ENCODE measurements around the gene VASH2. TPM values are rescaled to one million over a fixed set of nuclear protein-coding genes. Genes with fewer than 3 reads are reported as not detected.

The VASH2 gene
- polyA plus RNA-seq, 1 donor from 2014 or later: 65.2 TPM

GRCh38 chr1:212975111-212975918 lies 25.0 kb downstream of the VASH2 start:
- no peaks in the 10 kb centered on the region for H3K79me2 ChIP-seq (replicated peaks; ENCODE audit: insufficient read depth, low read length)
- no peak overlapping the region for H3K9ac ChIP-seq (ENCODE audit: low read length)
- peaks cover 8% of the 10 kb centered on the region for H3K36me3 ChIP-seq (ENCODE audit: insufficient read depth, low read length)
- H3K27me3 ChIP-seq (ENCODE audit: insufficient read depth, low read depth, low read length): no peaks in the 10 kb centered on the region
- H3K4me2 ChIP-seq (ENCODE audit: low read length): no peak overlapping the region
- H3K27ac ChIP-seq (ENCODE audit: low read length): no peak overlapping the region
- H3K9me3 ChIP-seq (ENCODE audit: low read length): no peaks in the 10 kb centered on the region
- no peaks in the 10 kb centered on the region for H4K20me1 ChIP-seq (ENCODE audit: insufficient read depth)
- TF ChIP-seq SMC3 (conservative IDR thresholded peaks at IDR 0.05; ENCODE audit: poor library complexity): no peak
- no peak for TF ChIP-seq MXI1 (conservative IDR thresholded peaks at IDR 0.05; ENCODE audit: poor library complexity, severe bottlenecking)
- no peak for TF ChIP-seq EP300 (conservative IDR thresholded peaks at IDR 0.05; ENCODE audit: poor library complexity, severe bottlenecking)
- TF ChIP-seq, protein P1, sequence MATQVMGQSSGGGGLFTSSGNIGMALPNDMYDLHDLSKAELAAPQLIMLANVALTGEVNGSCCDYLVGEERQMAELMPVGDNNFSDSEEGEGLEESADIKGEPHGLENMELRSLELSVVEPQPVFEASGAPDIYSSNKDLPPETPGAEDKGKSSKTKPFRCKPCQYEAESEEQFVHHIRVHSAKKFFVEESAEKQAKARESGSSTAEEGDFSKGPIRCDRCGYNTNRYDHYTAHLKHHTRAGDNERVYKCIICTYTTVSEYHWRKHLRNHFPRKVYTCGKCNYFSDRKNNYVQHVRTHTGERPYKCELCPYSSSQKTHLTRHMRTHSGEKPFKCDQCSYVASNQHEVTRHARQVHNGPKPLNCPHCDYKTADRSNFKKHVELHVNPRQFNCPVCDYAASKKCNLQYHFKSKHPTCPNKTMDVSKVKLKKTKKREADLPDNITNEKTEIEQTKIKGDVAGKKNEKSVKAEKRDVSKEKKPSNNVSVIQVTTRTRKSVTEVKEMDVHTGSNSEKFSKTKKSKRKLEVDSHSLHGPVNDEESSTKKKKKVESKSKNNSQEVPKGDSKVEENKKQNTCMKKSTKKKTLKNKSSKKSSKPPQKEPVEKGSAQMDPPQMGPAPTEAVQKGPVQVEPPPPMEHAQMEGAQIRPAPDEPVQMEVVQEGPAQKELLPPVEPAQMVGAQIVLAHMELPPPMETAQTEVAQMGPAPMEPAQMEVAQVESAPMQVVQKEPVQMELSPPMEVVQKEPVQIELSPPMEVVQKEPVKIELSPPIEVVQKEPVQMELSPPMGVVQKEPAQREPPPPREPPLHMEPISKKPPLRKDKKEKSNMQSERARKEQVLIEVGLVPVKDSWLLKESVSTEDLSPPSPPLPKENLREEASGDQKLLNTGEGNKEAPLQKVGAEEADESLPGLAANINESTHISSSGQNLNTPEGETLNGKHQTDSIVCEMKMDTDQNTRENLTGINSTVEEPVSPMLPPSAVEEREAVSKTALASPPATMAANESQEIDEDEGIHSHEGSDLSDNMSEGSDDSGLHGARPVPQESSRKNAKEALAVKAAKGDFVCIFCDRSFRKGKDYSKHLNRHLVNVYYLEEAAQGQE (IDR thresholded peaks at IDR 0.05; ENCODE audit: borderline replicate concordance): no peak
- TF ChIP-seq EZH2 (IDR thresholded peaks at IDR 0.05; ENCODE audit: borderline replicate concordance, insufficient read depth, low read length, poor library complexity, severe bottlenecking): no peak
- no peak for TF ChIP-seq POLR2AphosphoS5 (IDR thresholded peaks at IDR 0.05)
- TF ChIP-seq, protein P2, sequence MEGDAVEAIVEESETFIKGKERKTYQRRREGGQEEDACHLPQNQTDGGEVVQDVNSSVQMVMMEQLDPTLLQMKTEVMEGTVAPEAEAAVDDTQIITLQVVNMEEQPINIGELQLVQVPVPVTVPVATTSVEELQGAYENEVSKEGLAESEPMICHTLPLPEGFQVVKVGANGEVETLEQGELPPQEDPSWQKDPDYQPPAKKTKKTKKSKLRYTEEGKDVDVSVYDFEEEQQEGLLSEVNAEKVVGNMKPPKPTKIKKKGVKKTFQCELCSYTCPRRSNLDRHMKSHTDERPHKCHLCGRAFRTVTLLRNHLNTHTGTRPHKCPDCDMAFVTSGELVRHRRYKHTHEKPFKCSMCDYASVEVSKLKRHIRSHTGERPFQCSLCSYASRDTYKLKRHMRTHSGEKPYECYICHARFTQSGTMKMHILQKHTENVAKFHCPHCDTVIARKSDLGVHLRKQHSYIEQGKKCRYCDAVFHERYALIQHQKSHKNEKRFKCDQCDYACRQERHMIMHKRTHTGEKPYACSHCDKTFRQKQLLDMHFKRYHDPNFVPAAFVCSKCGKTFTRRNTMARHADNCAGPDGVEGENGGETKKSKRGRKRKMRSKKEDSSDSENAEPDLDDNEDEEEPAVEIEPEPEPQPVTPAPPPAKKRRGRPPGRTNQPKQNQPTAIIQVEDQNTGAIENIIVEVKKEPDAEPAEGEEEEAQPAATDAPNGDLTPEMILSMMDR (IDR thresholded peaks at IDR 0.05; ENCODE audit: poor library complexity, severe bottlenecking): no peak
- TF ChIP-seq RAD21 (conservative IDR thresholded peaks at IDR 0.05): no peak
- TF ChIP-seq TAF1 (IDR thresholded peaks at IDR 0.05; ENCODE audit: low read depth): no peak
- H3K4me3 ChIP-seq (ENCODE audit: low read length): no peak overlapping the region
- H2AFZ ChIP-seq (ENCODE audit: low read depth, low read length): no peak overlapping the region
- no peaks in the 10 kb centered on the region for H3K9me2 ChIP-seq (ENCODE audit: insufficient read depth, low read length)
- H3F3A ChIP-seq (ENCODE audit: insufficient read depth, low read length, poor library complexity, severe bottlenecking): no peaks in the 10 kb centered on the region

- Histone ChIP-seq H3K79me2 (replicated peaks; ENCODE audit: insufficient read depth, low read length) (no peaks in the 10 kb centered on the region), H2AFZ (ENCODE audit: low read depth, low read length) (no peak overlapping the region), H4K20me1 (ENCODE audit: insufficient read depth) (no peaks in the 10 kb centered on the region), H3K4me2 (ENCODE audit: low read length) (no peak overlapping the region), H3K9ac (ENCODE audit: low read length) (no peak overlapping the region), H3F3A (ENCODE audit: insufficient read depth, low read length, poor library complexity, severe bottlenecking) (no peaks in the 10 kb centered on the region), H3K27me3 (ENCODE audit: insufficient read depth, low read depth, low read length) (no peaks in the 10 kb centered on the region), H3K27ac (ENCODE audit: low read length) (no peak overlapping the region), H3K9me3 (ENCODE audit: low read length) (no peaks in the 10 kb centered on the region), H3K36me3 (ENCODE audit: insufficient read depth, low read length) (peaks cover 12% of the 10 kb centered on the region), H3K4me3 (ENCODE audit: low read length) (no peak overlapping the region), H3K9me2 (ENCODE audit: insufficient read depth, low read length) (no peaks in the 10 kb centered on the region)
- TF ChIP-seq RAD21 (conservative IDR thresholded peaks at IDR 0.05) (no peak), TAF1 (IDR thresholded peaks at IDR 0.05; ENCODE audit: low read depth) (no peak), EZH2 (IDR thresholded peaks at IDR 0.05; ENCODE audit: borderline replicate concordance, insufficient read depth, low read length, poor library complexity, severe bottlenecking) (no peak)
- TF ChIP-seq, protein P2 (IDR thresholded peaks at IDR 0.05; ENCODE audit: poor library complexity, severe bottlenecking): no peak
- TF ChIP-seq, protein P1 (IDR thresholded peaks at IDR 0.05; ENCODE audit: borderline replicate concordance): no peak
Measured at GRCh38 chr1:212976586-212976985, 26.2 kb downstream of the VASH2 start.
